ENCODE results near the gene MAN2B2. TPM values are rescaled to one million over a fixed set of nuclear protein-coding genes. Genes with fewer than 3 reads are reported as not detected.

Gene MAN2B2
- 10 to 100 TPM; 22.4 to 28.3 TPM for total RNA-seq

- Histone ChIP-seq H3K9me3 (no peaks in the 10 kb centered on the region), H3K4me1 (peaks cover 24% of the 10 kb centered on the region), H3K27ac (peak within 1 kb of the TSS; percentile 37 to 71 (median 55)), H3K4me3 (peak within 1 kb of the TSS; percentile 39 to 83), H3K27me3 (no peaks in the 10 kb centered on the region), H3K36me3 (replicated peaks in 1 of 2; ENCODE audit: insufficient read depth in 1 of 2, low read depth in 2 of 2) (peaks cover 0 to 11% of the 10 kb centered on the region in 2 donors)
- ATAC-seq, result peak; percentile 94
- peak; percentile 80 to 83 (median 82) for TF ChIP-seq POLR2A (IDR thresholded peaks at IDR 0.05)
- TF ChIP-seq CTCF (IDR thresholded peaks at IDR 0.05), result peak in 4 of 7 experiments; percentile 24 to 36 (median 28)
- WGBS, 2 donors, result 0 to 1% methylated on average over 17 to 54 of the region's 62 CpGs
- peak; percentile 90 to 94 (median 92) for DNase-seq
- intact Hi-C loops (cut with DNase I), result no loop called here
These were observed at the start of gene MAN2B2 for GRCh38 chr4:6574747-6575502. MAN2B2 (plus strand) TSS chr4:6575189; CDS start chr4:6575211, 22 bp downstream.

- no peaks in the 10 kb centered on the region for H3K36me3 ChIP-seq (replicated peaks in 1 of 2; ENCODE audit: insufficient read depth in 1 of 2, low read depth in 2 of 2)
- no peak overlapping the region for H3K4me3 ChIP-seq
- WGBS, 2 donors, result 71 to 76% methylated on average over 9 of the region's 9 CpGs
- H3K9me3 ChIP-seq, result no peaks in the 10 kb centered on the region
- H3K4me1 ChIP-seq, result no peaks in the 10 kb centered on the region
- no peaks in the 10 kb centered on the region for H3K27me3 ChIP-seq
- no peak overlapping the region for H3K27ac ChIP-seq
- DNase-seq (no peak), ATAC-seq (no peak)
- intact Hi-C loops (cut with DNase I), result no loop called here
- TF ChIP-seq CTCF (IDR thresholded peaks at IDR 0.05) (no peak), POLR2A (IDR thresholded peaks at IDR 0.05) (no peak)
These were observed 49.5 kb upstream of the MAN2B2 start for GRCh38 chr4:6525474-6525873.

- intact Hi-C loops (cut with DNase I), result no loop called here
- Histone ChIP-seq H3K4me1 (no peaks in the 10 kb centered on the region), H3K4me3 (no peak overlapping the region), H3K9me3 (no peaks in the 10 kb centered on the region), H3K27me3 (no peaks in the 10 kb centered on the region), H3K27ac (no peak overlapping the region), H3K36me3 (replicated peaks in 1 of 2; ENCODE audit: insufficient read depth in 1 of 2, low read depth in 2 of 2) (no peaks in the 10 kb centered on the region)
- no peak for ATAC-seq
- TF ChIP-seq CTCF (IDR thresholded peaks at IDR 0.05) (no peak), POLR2A (IDR thresholded peaks at IDR 0.05) (no peak)
- no peak for DNase-seq
- 48 to 59% methylated on average over 5 of the region's 5 CpGs for WGBS, 2 donors
These were observed 48.8 kb upstream of the MAN2B2 start for GRCh38 chr4:6526156-6526555.

- no peaks in the 10 kb centered on the region for H3K27me3 ChIP-seq
- H3K27ac ChIP-seq, result no peak overlapping the region
- ATAC-seq (no peak), DNase-seq (no peak)
- H3K36me3 ChIP-seq (replicated peaks in 1 of 2; ENCODE audit: insufficient read depth in 1 of 2, low read depth in 2 of 2), result no peaks in the 10 kb centered on the region
- H3K4me3 ChIP-seq, result no peak overlapping the region
- no peaks in the 10 kb centered on the region for H3K4me1 ChIP-seq
- no peaks in the 10 kb centered on the region for H3K9me3 ChIP-seq
- 46 to 50% methylated on average over 9 of the region's 9 CpGs for WGBS, 2 donors
- intact Hi-C loops (cut with DNase I), result no loop called here
- TF ChIP-seq CTCF (IDR thresholded peaks at IDR 0.05) (no peak), POLR2A (IDR thresholded peaks at IDR 0.05) (no peak)
These were observed 48.3 kb upstream of the MAN2B2 start for GRCh38 chr4:6526671-6527091.

- Histone ChIP-seq H3K4me3 (no peak overlapping the region), H3K27me3 (no peaks in the 10 kb centered on the region), H3K9me3 (no peaks in the 10 kb centered on the region), H3K36me3 (replicated peaks in 1 of 2; ENCODE audit: insufficient read depth in 1 of 2, low read depth in 2 of 2) (no peaks in the 10 kb centered on the region), H3K4me1 (no peaks in the 10 kb centered on the region), H3K27ac (no peak overlapping the region)
- no peak for ATAC-seq
- TF ChIP-seq CTCF (IDR thresholded peaks at IDR 0.05) (no peak), POLR2A (IDR thresholded peaks at IDR 0.05) (no peak)
- DNase-seq, result no peak
- intact Hi-C loops (cut with DNase I), result no loop called here
- 75 to 85% methylated on average over 4 to 7 of the region's 8 CpGs for WGBS, 2 donors
These were observed 47.7 kb upstream of the MAN2B2 start for GRCh38 chr4:6527259-6527658.
